NCI-H2107 treated with DMSO at 0.1 percent for 48 hours (cell line): ENCODE results near the gene LRP2BP.

Experiments used
- DNase-seq: peaks from one replicate; lab custom pipeline; 2025; ENCODE audit not compliant: unreplicated experiment; lab: John Stamatoyannopoulos, UW

Gene LRP2BP

GRCh38 chr4:185395956-185396723 lies 416 bp upstream of the LRP2BP start:
- DNase-seq: peak; percentile 79

- peak; percentile 11 for DNase-seq
Observed at GRCh38 chr4:185394568-185395237, 1.0 kb downstream of the LRP2BP start.

GRCh38 chr4:185392156-185392555 lies 3.6 kb downstream of the LRP2BP start:
- no peak for DNase-seq

GRCh38 chr4:185390941-185391340 lies 4.8 kb downstream of the LRP2BP start:
- no peak for DNase-seq

GRCh38 chr4:185387957-185388356 lies 7.8 kb downstream of the LRP2BP start:
- no peak for DNase-seq

- no peak for DNase-seq
Observed at GRCh38 chr4:185384930-185385331, 10.8 kb downstream of the LRP2BP start.

- DNase-seq: no peak
Observed at GRCh38 chr4:185384061-185384460, 11.7 kb downstream of the LRP2BP start.

- no peak for DNase-seq
Observed at GRCh38 chr4:185383451-185383850, 12.3 kb downstream of the LRP2BP start.

GRCh38 chr4:185382754-185383153 lies 13.0 kb downstream of the LRP2BP start:
- no peak for DNase-seq

- no peak for DNase-seq
Observed at GRCh38 chr4:185381288-185382196, 14.2 kb downstream of the LRP2BP start.

- DNase-seq: no peak
Observed at GRCh38 chr4:185380320-185380719, 15.4 kb downstream of the LRP2BP start.

- DNase-seq: no peak
Observed at GRCh38 chr4:185379326-185380295, 16.1 kb downstream of the LRP2BP start.

GRCh38 chr4:185378264-185378663 lies 17.5 kb downstream of the LRP2BP start:
- no peak for DNase-seq

- DNase-seq: no peak
Observed at GRCh38 chr4:185374573-185374972, 21.2 kb downstream of the LRP2BP start.

GRCh38 chr4:185374027-185374426 lies 21.7 kb downstream of the LRP2BP start:
- DNase-seq: no peak

- DNase-seq: no peak
Observed at GRCh38 chr4:185371702-185372101, 24.0 kb downstream of the LRP2BP start.

GRCh38 chr4:185370268-185370949 lies 25.3 kb downstream of the LRP2BP start:
- DNase-seq: no peak

- no peak for DNase-seq
Observed at GRCh38 chr4:185369731-185370130, 26.0 kb downstream of the LRP2BP start.

GRCh38 chr4:185364886-185365285 lies 30.8 kb downstream of the LRP2BP start:
- no peak for DNase-seq

GRCh38 chr4:185363251-185363650 lies 32.5 kb downstream of the LRP2BP start:
- no peak for DNase-seq
